HepG2 (cell line): ENCODE results near the gene JMJD4. TPM values are rescaled to one million over a fixed set of nuclear protein-coding genes. Genes with fewer than 3 reads are reported as not detected.

ENCODE experiments used
- ATAC-seq: fragments of 200-7000 bp; cut with Tn5 transposase; 3 replicates; pipeline ENCODE4 v1.9.1; 2020; ENCODE audit warnings: mild to moderate bottlenecking, moderate library complexity
- BruUV-seq: library from RNA; stranded (reverse); fragments of 400-500 nt; replicated peaks from 2 replicates; lab custom pipeline; 2021; lab: Mats Ljungman, UMichigan
- CTCF ChIA-PET: fragments of 300-600 bp; formaldehyde crosslinking; extraction: SDS; loops from one replicate; lab custom pipeline; 2021; ENCODE audit warnings: low total read pairs, inconsistent platforms, low intra/inter-chr PET ratio; lab: Yijun Ruan, JAX
- POLR2A ChIA-PET: fragments of 350-600 bp; sonication (Branson Sonifier 250); formaldehyde crosslinking; loops from one replicate; lab custom pipeline; 2020; ENCODE audit warnings: antibody characterized with exemption, inconsistent platforms; lab: Yijun Ruan, JAX
- DNase-seq: peaks from one replicate; pipeline ENCODE4 v3.0.0-alpha.2; 2015; ENCODE audit warnings: low spot score
- FAIRE-seq: peaks from 3 replicates; lab custom pipeline; 2011; peaks lifted over from hg19 to GRCh38; lab: Jason Lieb, UNC
- H2AFZ ChIP-seq: one replicate; pipeline ENCODE4 v1.6.1; 2011; ENCODE audit warnings: low read length, inconsistent platforms
- H3K27ac ChIP-seq: fragments of 300-600 bp; 3 replicates; pipeline ENCODE4 v1.8.0; 2011; ENCODE audit warnings: mixed run types, mild to moderate bottlenecking, mixed read lengths, low read length, inconsistent platforms; ENCODE audit not compliant: insufficient read depth; ENCODE audit errors: extremely low read length
- H3K27me3 ChIP-seq, 2 experiments: fragments of 200-600 bp in 1 of 2; 2 replicates in 1 of 2; 3 replicates in 1 of 2; pipeline versions ENCODE4 v1.6.0 to v1.8.0; 2011; ENCODE audit warnings: low read length in 2 of 2, mild to moderate bottlenecking in 2 of 2, moderate library complexity in 2 of 2, inconsistent platforms in 1 of 2; ENCODE audit not compliant: insufficient read depth in 2 of 2, control insufficient read depth in 1 of 2
- H3K36me3 ChIP-seq, 2 experiments: fragments of 200-600 bp in 1 of 2; replicated peaks in 1 of 2; 2 replicates in 1 of 2; 3 replicates in 1 of 2; pipeline versions ENCODE4 v1.5.1 to v1.8.0; 2011; ENCODE audit warnings: low read length in 2 of 2, inconsistent platforms in 1 of 2; ENCODE audit not compliant: insufficient read depth in 2 of 2, control insufficient read depth in 1 of 2
- H3K4me1 ChIP-seq: 2 replicates; pipeline ENCODE4 v1.5.1; 2012; ENCODE audit warnings: low read length, inconsistent platforms; ENCODE audit not compliant: insufficient read depth
- H3K4me2 ChIP-seq: 2 replicates; pipeline ENCODE4 v1.6.0; 2011; ENCODE audit warnings: low read depth, low read length, inconsistent platforms
- H3K4me3 ChIP-seq, 3 experiments: fragments of 200-600 bp in 1 of 3; sonication (generic), shearing (Covaris generic) in 1 of 3; replicated peaks in 1 of 3; 2 replicates each; pipeline ENCODE4 v1.5.1; 2011 to 2016; ENCODE audit warnings: low read length in 3 of 3, inconsistent platforms in 2 of 3, low read depth in 2 of 3, mild to moderate bottlenecking in 2 of 3, control low read depth in 1 of 3, mixed read lengths in 1 of 3; ENCODE audit not compliant: insufficient read depth in 1 of 3
- H3K79me2 ChIP-seq: one replicate; pipeline ENCODE4 v1.6.1; 2011; ENCODE audit warnings: low read length, inconsistent platforms; ENCODE audit not compliant: insufficient read depth
- H3K9ac ChIP-seq: 2 replicates; pipeline ENCODE4 v1.6.0; 2011; ENCODE audit warnings: mild to moderate bottlenecking, low read depth, low read length, inconsistent platforms; ENCODE audit not compliant: insufficient read depth
- H3K9me3 ChIP-seq: 2 replicates; pipeline ENCODE4 v1.5.1; 2012; ENCODE audit warnings: mild to moderate bottlenecking, low read length
- H4K20me1 ChIP-seq: 2 replicates; pipeline ENCODE4 v1.6.0; 2011; ENCODE audit warnings: inconsistent platforms, mild to moderate bottlenecking, low read length, moderate library complexity; ENCODE audit not compliant: insufficient read depth
- ARHGAP35 ChIP-seq: sonication (generic); formaldehyde crosslinking; IDR thresholded peaks from 2 replicates; pipeline ENCODE4 v1.9.0; 2022; ENCODE audit warnings: mild to moderate bottlenecking, inconsistent platforms, moderate library complexity, missing genetic modification reagents, borderline replicate concordance
- ARID2 ChIP-seq: sonication (generic); formaldehyde crosslinking; IDR thresholded peaks from 2 replicates; pipeline ENCODE4 v1.8.1; 2022; ENCODE audit warnings: mild to moderate bottlenecking, missing genetic modification reagents, borderline replicate concordance
- CERS6 ChIP-seq: sonication (generic); formaldehyde crosslinking; IDR thresholded peaks from 2 replicates; pipeline ENCODE4 v1.5.0; 2020; ENCODE audit warnings: missing genetic modification reagents
- DR1 ChIP-seq: sonication (generic); formaldehyde crosslinking; IDR thresholded peaks from 2 replicates; pipeline ENCODE4 v1.8.0; 2021; ENCODE audit warnings: mild to moderate bottlenecking, missing genetic modification reagents, inconsistent platforms
- FOXC1 ChIP-seq: sonication (generic); formaldehyde crosslinking; IDR thresholded peaks from 2 replicates; pipeline ENCODE4 v1.8.0; 2022; ENCODE audit warnings: mild to moderate bottlenecking, missing genetic modification reagents, borderline replicate concordance
- HES4 ChIP-seq: sonication (generic); formaldehyde crosslinking; IDR thresholded peaks from 2 replicates; pipeline ENCODE4 v1.9.0; 2021; ENCODE audit warnings: mild to moderate bottlenecking, missing genetic modification reagents, borderline replicate concordance
- HHEX ChIP-seq: IDR thresholded peaks from 2 replicates; pipeline ENCODE4 v1.6.1; 2016; ENCODE audit warnings: control low read depth
- HNRNPUL1 ChIP-seq: fragments of 200-400 bp; formaldehyde crosslinking; IDR thresholded peaks from 2 replicates; pipeline ENCODE4 v1.6.1; 2017; ENCODE audit warnings: low read depth, mild to moderate bottlenecking, low read length, moderate library complexity
- MEF2D ChIP-seq: sonication (generic); formaldehyde crosslinking; IDR thresholded peaks from 2 replicates; pipeline ENCODE4 v1.5.1; 2020; ENCODE audit warnings: mild to moderate bottlenecking, missing genetic modification reagents
- MTA1 ChIP-seq: sonication (generic); formaldehyde crosslinking; IDR thresholded peaks from 2 replicates; pipeline ENCODE4 v1.4.0; 2020; ENCODE audit warnings: missing genetic modification reagents, mild to moderate bottlenecking, borderline replicate concordance
- NR2C2 ChIP-seq: sonication (generic); formaldehyde crosslinking; IDR thresholded peaks from 2 replicates; pipeline ENCODE4 v1.4.0; 2020; ENCODE audit warnings: missing genetic modification reagents, mild to moderate bottlenecking, moderate library complexity, borderline replicate concordance
- SNAI1 ChIP-seq: sonication (generic); formaldehyde crosslinking; IDR thresholded peaks from 2 replicates; pipeline ENCODE4 v1.5.0; 2020; ENCODE audit warnings: mild to moderate bottlenecking, missing genetic modification reagents, borderline replicate concordance
- ZFAT ChIP-seq: sonication (generic); formaldehyde crosslinking; conservative IDR thresholded peaks from 2 replicates; pipeline ENCODE4 v1.8.1; 2023; ENCODE audit warnings: missing genetic modification reagents, inconsistent platforms
- ZNF230 ChIP-seq: sonication (generic); formaldehyde crosslinking; IDR thresholded peaks from 2 replicates; pipeline ENCODE4 v1.4.0; 2020; ENCODE audit warnings: mild to moderate bottlenecking, missing genetic modification reagents
- ZNF343 ChIP-seq: sonication (generic); formaldehyde crosslinking; IDR thresholded peaks from 2 replicates; pipeline ENCODE4 v1.4.0; 2020; ENCODE audit warnings: mild to moderate bottlenecking, missing genetic modification reagents
- ZNF446 ChIP-seq: sonication (generic); formaldehyde crosslinking; IDR thresholded peaks from 2 replicates; pipeline ENCODE4 v1.5.0; 2020; ENCODE audit warnings: mild to moderate bottlenecking, missing genetic modification reagents
- ZNF704 ChIP-seq: sonication (generic); formaldehyde crosslinking; IDR thresholded peaks from 2 replicates; pipeline ENCODE4 v1.8.1; 2023; ENCODE audit warnings: mild to moderate bottlenecking, inconsistent platforms, moderate library complexity, missing genetic modification reagents, borderline replicate concordance
- ZNF883 ChIP-seq: sonication (generic); formaldehyde crosslinking; IDR thresholded peaks from 2 replicates; pipeline ENCODE4 v1.5.1; 2020; ENCODE audit warnings: mild to moderate bottlenecking, missing genetic modification reagents; ENCODE audit errors: not compliant biosample characterization
- ZSCAN30 ChIP-seq: sonication (generic); formaldehyde crosslinking; IDR thresholded peaks from 2 replicates; pipeline ENCODE4 v1.5.0; 2020; ENCODE audit warnings: mild to moderate bottlenecking, missing genetic modification reagents
- WGBS: methylation state at CpG from one replicate; pipeline ENCODE4 v1.1.6; 2017; ENCODE audit warnings: low lambda C conversion rate; 5-methylcytosine and 5-hydroxymethylcytosine counted together
- in situ Hi-C: cut with HindIII; loops from 2 replicates; pipeline ENCODE4 v1.10.0; 2017; ENCODE audit warnings: low pct_unique_long_range_greater_than_20kb; ENCODE audit not compliant: extremely low pct_ligation_motif_present
- intact Hi-C: fragments of 100-400 bp; cut with micrococcal nuclease; formaldehyde crosslinking; loops from one replicate; pipeline ENCODE4 v1.10.0; 2022; ENCODE audit not compliant: unreplicated experiment
- polyA plus RNA-seq, 8 experiments: library from polyadenylated mRNA; depleted of rRNA in 3 of 8; stranded (reverse) in 7 of 8; unstranded in 1 of 8; fragments of >200 nt; fragmentation: Illumina TruSeq in 4 of 8; extraction: Trizol in 4 of 8; gene quantifications; 2 replicates each; pipeline versions ENCODE4 v1.2.1 to v1.2.3, GENCODE V29; 2011 to 2016; ENCODE audit warnings: low read depth in 4 of 8, missing spikeins in 1 of 8, mixed read lengths in 1 of 8; ENCODE audit not compliant: insufficient read depth in 1 of 8
- total RNA-seq, 5 experiments: library from RNA; depleted of rRNA; stranded (reverse); fragments of >200 nt; fragmentation: Illumina TruSeq; extraction: Trizol; gene quantifications; 2 replicates each; pipeline ENCODE4 v1.2.3, GENCODE V29; 2016; ENCODE audit warnings: low read depth in 1 of 5

Gene JMJD4
- total and polyA plus RNA-seq, 2 of the 13 experiments (the other 11 are each of a cell fraction or from before 2014, with no cell fraction given) = 10.2 to 29.0 TPM

- no peaks in the 10 kb centered on the region for H3K79me2 ChIP-seq
- ChIA-PET POLR2A (no interaction called here), CTCF (no interaction called here)
- peaks cover 31% of the 10 kb centered on the region for H3K9me3 ChIP-seq
- no peaks in the 10 kb centered on the region for H3K27me3 ChIP-seq
- H3K4me3 ChIP-seq = no peak overlapping the region
- FAIRE-seq (no peak), ATAC-seq (no peak)
- BruUV-seq = no TSS peak
- in situ Hi-C loops = no loop called here
- TF ChIP-seq SNAI1 (CRISPR knock-in tag) (no peak), FOXC1 (CRISPR knock-in tag) (no peak), ZNF343 (CRISPR knock-in tag) (no peak), ZNF446 (CRISPR knock-in tag) (no peak), HHEX (CRISPR knock-in tag) (no peak), HNRNPUL1 (no peak), ZFAT (CRISPR knock-in tag) (no peak), ZSCAN30 (no peak)
- TF ChIP-seq, all 625 proteins: peak for 0
- intact Hi-C loops = no loop called here
- Histone ChIP-seq H3K4me2 (no peak overlapping the region), H4K20me1 (no peaks in the 10 kb centered on the region), H3K9ac (no peak overlapping the region), H3K36me3 (no peaks in the 10 kb centered on the region), H3K4me1 (no peaks in the 10 kb centered on the region), H2AFZ (no peak overlapping the region), H3K27ac (no peak overlapping the region)
- WGBS = 0% methylated on average over 3 of the region's 3 CpGs
- no peak for DNase-seq
These were observed 37.7 kb downstream of the JMJD4 start for GRCh38 chr1:227697321-227697864.

GRCh38 chr1:227685807-227686206, 49.3 kb downstream of the JMJD4 start:
- intact Hi-C loops = no loop called here
- CTCF ChIA-PET = no interaction called here
- H3K9me3 ChIP-seq = peaks cover 47% of the 10 kb centered on the region
- H3K9ac ChIP-seq = no peak overlapping the region
- ATAC-seq = no peak
- in situ Hi-C loops = no loop called here
- WGBS = 16% methylated on average over 8 of the region's 8 CpGs
- no TSS peak for BruUV-seq
- no peak overlapping the region for H2AFZ ChIP-seq
- H3K27ac ChIP-seq = no peak overlapping the region
- no peaks in the 10 kb centered on the region for H3K36me3 ChIP-seq
- FAIRE-seq = no peak
- no peak for DNase-seq
- no peaks in the 10 kb centered on the region for H3K4me1 ChIP-seq
- no peak overlapping the region for H3K4me3 ChIP-seq
- no peaks in the 10 kb centered on the region for H3K79me2 ChIP-seq
- no peak overlapping the region for H3K4me2 ChIP-seq
- POLR2A ChIA-PET = no interaction called here
- H4K20me1 ChIP-seq = no peaks in the 10 kb centered on the region
- no peaks in the 10 kb centered on the region for H3K27me3 ChIP-seq
- no peak for TF ChIP-seq ZNF704 (CRISPR knock-in tag)
- no peak for TF ChIP-seq HES4 (CRISPR knock-in tag)
- TF ChIP-seq MTA1 (CRISPR knock-in tag) = no peak
- TF ChIP-seq NR2C2 (CRISPR knock-in tag) = no peak
- TF ChIP-seq ZNF883 = no peak
- TF ChIP-seq ARID2 (CRISPR knock-in tag) = no peak
- TF ChIP-seq ZNF230 (CRISPR knock-in tag) = no peak
- no peak for TF ChIP-seq CERS6
- no peak for TF ChIP-seq MEF2D (CRISPR knock-in tag)
- TF ChIP-seq ARHGAP35 (CRISPR knock-in tag) = no peak
- no peak for TF ChIP-seq DR1 (CRISPR knock-in tag)
